ENCODE data around the gene CDS1.
"Not testable (repeated sequence)": the region's sequence is repeated elsewhere in the genome, so short reads cannot be mapped to it uniquely, and the experiment has no call there.

CDS1 gene

GRCh38 chr4:84547211-84547610 is 35.7 kb upstream of the CDS1 start:
- Histone ChIP-seq H3K79me2 (ENCODE audit: insufficient read depth, low read length) (no peaks in the 10 kb centered on the region), H2AFZ (ENCODE audit: low read depth, low read length, severe bottlenecking) (no peak overlapping the region), H3K4me3 (ENCODE audit: insufficient read depth, low read length, poor library complexity, severe bottlenecking) (no peak overlapping the region), H3F3A (ENCODE audit: insufficient read depth) (no peaks in the 10 kb centered on the region), H4K20me1 (ENCODE audit: low read depth, low read length) (no peaks in the 10 kb centered on the region), H3K36me3 (ENCODE audit: low read length) (no peaks in the 10 kb centered on the region), H3K4me2 (ENCODE audit: low read depth, low read length, poor library complexity, severe bottlenecking) (no peak overlapping the region), H3K9me3 (ENCODE audit: insufficient read depth, low read length) (no peaks in the 10 kb centered on the region), H3K9ac (ENCODE audit: low read length) (no peak overlapping the region), H3K27me3 (ENCODE audit: low read length) (no peaks in the 10 kb centered on the region), H3K9me2 (replicated peaks; ENCODE audit: insufficient read depth, low read length) (no peaks in the 10 kb centered on the region), H3K27ac (ENCODE audit: low read depth, low read length) (no peak overlapping the region)
- TF ChIP-seq CTCF (IDR thresholded peaks at IDR 0.05; ENCODE audit: insufficient read depth, low read length, poor library complexity, severe bottlenecking) (no peak), EZH2phosphoT487 (conservative IDR thresholded peaks at IDR 0.05; ENCODE audit: low read length) (no peak)

- H3K4me2 ChIP-seq (ENCODE audit: low read depth, low read length, poor library complexity, severe bottlenecking); H3K4me3 ChIP-seq (ENCODE audit: insufficient read depth, low read length, poor library complexity, severe bottlenecking); H3K27me3 ChIP-seq (ENCODE audit: low read length); H4K20me1 ChIP-seq (ENCODE audit: low read depth, low read length); H3K79me2 ChIP-seq (ENCODE audit: insufficient read depth, low read length); H2AFZ ChIP-seq (ENCODE audit: low read depth, low read length, severe bottlenecking); H3K9me3 ChIP-seq (ENCODE audit: insufficient read depth, low read length); H3K9me2 ChIP-seq (replicated peaks; ENCODE audit: insufficient read depth, low read length); H3K36me3 ChIP-seq (ENCODE audit: low read length); H3K9ac ChIP-seq (ENCODE audit: low read length); H3F3A ChIP-seq (ENCODE audit: insufficient read depth); H3K27ac ChIP-seq (ENCODE audit: low read depth, low read length): not testable (repeated sequence)
Observed at GRCh38 chr4:84549191-84549590, 33.7 kb upstream of the CDS1 start.

- TF ChIP-seq CTCF (IDR thresholded peaks at IDR 0.05; ENCODE audit: insufficient read depth, low read length, poor library complexity, severe bottlenecking) (no peak), EZH2phosphoT487 (conservative IDR thresholded peaks at IDR 0.05; ENCODE audit: low read length) (no peak)
- Histone ChIP-seq H3K9ac (ENCODE audit: low read length) (no peak overlapping the region), H3K9me2 (replicated peaks; ENCODE audit: insufficient read depth, low read length) (no peaks in the 10 kb centered on the region), H3K27me3 (ENCODE audit: low read length) (no peaks in the 10 kb centered on the region), H2AFZ (ENCODE audit: low read depth, low read length, severe bottlenecking) (no peak overlapping the region), H3K27ac (ENCODE audit: low read depth, low read length) (no peak overlapping the region), H3K9me3 (ENCODE audit: insufficient read depth, low read length) (no peaks in the 10 kb centered on the region), H3K36me3 (ENCODE audit: low read length) (no peaks in the 10 kb centered on the region), H3F3A (ENCODE audit: insufficient read depth) (no peaks in the 10 kb centered on the region), H3K4me2 (ENCODE audit: low read depth, low read length, poor library complexity, severe bottlenecking) (no peak overlapping the region), H4K20me1 (ENCODE audit: low read depth, low read length) (no peaks in the 10 kb centered on the region), H3K4me3 (ENCODE audit: insufficient read depth, low read length, poor library complexity, severe bottlenecking) (no peak overlapping the region), H3K79me2 (ENCODE audit: insufficient read depth, low read length) (no peaks in the 10 kb centered on the region)
Observed at GRCh38 chr4:84562156-84562555, 20.8 kb upstream of the CDS1 start.

GRCh38 chr4:84563002-84563401 is 19.9 kb upstream of the CDS1 start:
- Histone ChIP-seq H3K27me3 (ENCODE audit: low read length) (no peaks in the 10 kb centered on the region), H2AFZ (ENCODE audit: low read depth, low read length, severe bottlenecking) (no peak overlapping the region), H3K27ac (ENCODE audit: low read depth, low read length) (no peak overlapping the region), H3K79me2 (ENCODE audit: insufficient read depth, low read length) (no peaks in the 10 kb centered on the region), H3F3A (ENCODE audit: insufficient read depth) (no peaks in the 10 kb centered on the region), H3K9ac (ENCODE audit: low read length) (no peak overlapping the region), H3K9me3 (ENCODE audit: insufficient read depth, low read length) (no peaks in the 10 kb centered on the region), H3K4me3 (ENCODE audit: insufficient read depth, low read length, poor library complexity, severe bottlenecking) (no peak overlapping the region), H4K20me1 (ENCODE audit: low read depth, low read length) (no peaks in the 10 kb centered on the region), H3K36me3 (ENCODE audit: low read length) (no peaks in the 10 kb centered on the region), H3K9me2 (replicated peaks; ENCODE audit: insufficient read depth, low read length) (no peaks in the 10 kb centered on the region), H3K4me2 (ENCODE audit: low read depth, low read length, poor library complexity, severe bottlenecking) (no peak overlapping the region)
- no peak for TF ChIP-seq EZH2phosphoT487 (conservative IDR thresholded peaks at IDR 0.05; ENCODE audit: low read length)
- TF ChIP-seq CTCF (IDR thresholded peaks at IDR 0.05; ENCODE audit: insufficient read depth, low read length, poor library complexity, severe bottlenecking) = no peak

All from SU-DHL-6 (cell line).